Stimulated activated CD8-positive, alpha-beta memory T cell treated with anti-CD3 and anti-CD28 coated beads, Interleukin-12 subunit alpha, Interleukin-12 subunit beta, amount 100 ng/mL, for 24 hours (primary cell): Measurements from ENCODE around the gene CCDC159.

ENCODE experiments used
- DNase-seq: peaks from one replicate; pipeline ENCODE4 v3.0.0-alpha.2; 2020; ENCODE audit errors: extremely low read depth

CCDC159 gene

DNA sequence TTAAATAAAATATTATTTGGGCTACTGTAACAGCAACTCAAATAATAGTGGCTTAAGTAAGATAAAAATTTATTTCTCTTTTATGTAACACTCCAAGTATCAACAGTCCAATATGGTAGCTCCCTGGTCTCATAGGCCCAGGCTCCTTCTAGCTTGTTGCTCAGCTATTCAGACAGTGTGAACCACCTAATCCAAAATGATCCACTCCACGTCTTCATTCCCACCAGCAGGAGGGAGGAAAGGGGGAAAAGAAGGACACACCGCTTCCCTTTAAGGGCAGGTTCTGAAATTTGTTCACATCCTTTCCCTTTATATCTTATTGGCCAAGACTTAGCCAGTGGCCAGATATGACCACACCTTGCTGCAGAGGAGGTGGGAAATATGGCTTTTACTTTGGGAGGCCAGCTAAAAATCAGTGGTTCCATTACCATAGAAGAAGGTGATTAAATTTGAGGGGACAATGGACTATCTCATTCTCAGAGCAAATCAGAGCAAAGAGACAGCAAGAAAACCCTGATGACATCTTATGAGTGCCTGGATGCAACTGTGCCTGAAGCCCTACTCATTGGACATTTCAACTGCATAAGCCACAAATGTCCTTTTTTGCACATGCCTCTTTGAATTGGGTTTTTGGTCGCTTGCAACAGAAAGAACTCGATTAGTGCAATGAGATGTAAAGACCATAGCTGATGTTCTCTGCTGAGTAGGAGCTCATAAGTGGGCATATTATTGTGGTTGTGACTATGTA, 44.8 kb downstream of the CCDC159 start:
- DNase-seq = no peak

GRCh38 chr19:11397089-11397610, 50.8 kb downstream of the CCDC159 start:
- DNase-seq = no peak

DNA sequence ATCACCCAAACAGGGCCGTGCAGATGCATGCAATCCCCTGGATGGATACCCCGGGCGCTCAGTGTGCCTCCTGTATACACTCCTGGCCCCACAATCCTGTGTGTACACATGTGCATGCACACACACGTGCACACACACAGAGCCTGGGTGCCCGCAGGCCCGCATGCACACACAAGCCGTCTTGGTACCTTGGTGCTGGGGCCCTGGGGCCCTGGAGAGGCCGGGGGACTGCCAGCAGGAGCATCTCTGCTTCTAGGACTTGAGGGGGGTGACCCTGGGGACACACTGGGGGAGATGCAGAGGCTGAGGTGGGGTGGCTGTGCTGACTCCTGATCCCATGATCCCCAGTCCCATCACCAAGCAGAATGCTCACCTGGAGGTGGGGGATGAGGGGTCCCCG, 53.3 kb downstream of the CCDC159 start:
- DNase-seq = no peak

- DNase-seq = no peak
Measured at GRCh38 chr19:11400798-11401197, 54.5 kb downstream of the CCDC159 start.

DNA sequence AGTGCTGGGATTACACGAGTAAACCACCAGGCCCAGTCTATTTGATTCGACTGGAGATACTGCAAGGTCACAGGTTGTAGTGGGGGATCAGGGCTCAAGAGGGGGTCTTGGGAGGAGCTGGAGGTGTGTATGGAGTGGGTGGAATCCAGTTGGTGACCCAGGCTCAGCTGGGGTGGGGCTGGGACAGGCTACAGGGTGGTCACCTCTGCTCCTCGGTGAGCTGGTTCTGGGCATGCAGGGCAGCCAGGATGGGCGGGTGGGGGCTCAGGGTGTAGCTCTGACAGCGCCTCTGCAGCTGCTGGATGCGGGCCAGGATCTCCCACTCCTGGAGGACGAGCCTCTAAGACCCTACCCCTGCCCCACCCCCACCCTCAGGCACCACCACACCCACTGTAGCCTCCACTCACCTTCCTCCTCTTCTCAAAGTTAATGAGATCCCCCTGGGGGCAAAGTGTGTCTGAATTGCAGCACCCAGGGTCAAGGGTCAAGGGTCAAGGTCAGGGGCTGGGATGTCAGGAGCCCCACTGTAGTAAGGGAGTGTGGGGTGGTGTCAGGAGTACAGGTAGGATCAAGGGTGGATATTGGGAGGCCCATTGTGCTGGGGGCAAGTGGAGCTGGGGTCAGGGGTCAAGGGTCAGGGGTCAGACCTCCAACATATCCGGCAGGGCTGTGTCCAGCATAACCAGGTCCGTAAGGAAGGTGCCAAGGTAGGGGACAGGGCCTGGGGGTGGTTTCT, 55.7 kb downstream of the CCDC159 start:
- DNase-seq = no peak
